ENCODE results near the gene DMC1. TPM values are rescaled to one million over a fixed set of nuclear protein-coding genes. Genes with fewer than 3 reads are reported as not detected.

Gene DMC1
- total RNA-seq, 1 donor = 3.3 TPM

- Histone ChIP-seq H3K4me3 (ENCODE audit: insufficient read depth, low read length) (no peak overlapping the region), H3K79me2 (ENCODE audit: insufficient read depth, low read length) (no peaks in the 10 kb centered on the region), H3K4me2 (ENCODE audit: insufficient read depth, low read length) (no peak overlapping the region), H2AFZ (ENCODE audit: low read length) (no peak overlapping the region), H3K36me3 (ENCODE audit: insufficient read depth, low read length) (no peaks in the 10 kb centered on the region), H3K27ac (ENCODE audit: low read depth, low read length) (no peak overlapping the region), H4K20me1 (ENCODE audit: insufficient read depth, low read length) (no peaks in the 10 kb centered on the region), H3K4me1 (ENCODE audit: insufficient read depth, low read length) (no peaks in the 10 kb centered on the region), H3K27me3 (ENCODE audit: insufficient read depth, low read length) (no peaks in the 10 kb centered on the region), H3K9me3 (ENCODE audit: low read depth, low read length) (no peaks in the 10 kb centered on the region)
- no peak for DNase-seq (ENCODE audit: insufficient read length, low spot score, missing footprints)
- no peak for TF ChIP-seq CTCF (IDR thresholded peaks at IDR 0.05; ENCODE audit: extremely low read depth, low read depth, low read length)
Measured at GRCh38 chr22:38614332-38615063, 44.5 kb upstream of the DMC1 start.

GRCh38 chr22:38613588-38613987 is 43.6 kb upstream of the DMC1 start:
- no peaks in the 10 kb centered on the region for H3K36me3 ChIP-seq (ENCODE audit: insufficient read depth, low read length)

GRCh38 chr22:38612217-38613006 is 42.4 kb upstream of the DMC1 start:
- no peaks in the 10 kb centered on the region for H3K36me3 ChIP-seq (ENCODE audit: insufficient read depth, low read length)
- no peaks in the 10 kb centered on the region for H3K27me3 ChIP-seq (ENCODE audit: insufficient read depth, low read length)
- TF ChIP-seq CTCF (IDR thresholded peaks at IDR 0.05; ENCODE audit: extremely low read depth, low read depth, low read length) = no peak
- H2AFZ ChIP-seq (ENCODE audit: low read length) = no peak overlapping the region
- H4K20me1 ChIP-seq (ENCODE audit: insufficient read depth, low read length) = no peaks in the 10 kb centered on the region
- H3K27ac ChIP-seq (ENCODE audit: low read depth, low read length) = no peak overlapping the region
- H3K9me3 ChIP-seq (ENCODE audit: low read depth, low read length) = no peaks in the 10 kb centered on the region
- H3K4me2 ChIP-seq (ENCODE audit: insufficient read depth, low read length) = no peak overlapping the region
- no peak overlapping the region for H3K4me3 ChIP-seq (ENCODE audit: insufficient read depth, low read length)
- H3K4me1 ChIP-seq (ENCODE audit: insufficient read depth, low read length) = no peaks in the 10 kb centered on the region
- H3K79me2 ChIP-seq (ENCODE audit: insufficient read depth, low read length) = no peaks in the 10 kb centered on the region
- no peak for DNase-seq (ENCODE audit: insufficient read length, low spot score, missing footprints)

More at GRCh38 chr22:38613588-38613987, 43.6 kb upstream of the DMC1 start:
- Histone ChIP-seq H3K4me1 (ENCODE audit: insufficient read depth, low read length) (no peaks in the 10 kb centered on the region), H2AFZ (ENCODE audit: low read length) (no peak overlapping the region), H3K9me3 (ENCODE audit: low read depth, low read length) (no peaks in the 10 kb centered on the region), H3K27me3 (ENCODE audit: insufficient read depth, low read length) (no peaks in the 10 kb centered on the region), H3K4me3 (ENCODE audit: insufficient read depth, low read length) (no peak overlapping the region), H4K20me1 (ENCODE audit: insufficient read depth, low read length) (no peaks in the 10 kb centered on the region), H3K27ac (ENCODE audit: low read depth, low read length) (no peak overlapping the region), H3K79me2 (ENCODE audit: insufficient read depth, low read length) (no peaks in the 10 kb centered on the region), H3K4me2 (ENCODE audit: insufficient read depth, low read length) (no peak overlapping the region)
- no peak for DNase-seq (ENCODE audit: insufficient read length, low spot score, missing footprints)
- TF ChIP-seq CTCF (IDR thresholded peaks at IDR 0.05; ENCODE audit: extremely low read depth, low read depth, low read length) = no peak

- Histone ChIP-seq H3K4me1 (ENCODE audit: insufficient read depth, low read length) (peaks cover 2% of the 10 kb centered on the region), H4K20me1 (ENCODE audit: insufficient read depth, low read length) (no peaks in the 10 kb centered on the region), H2AFZ (ENCODE audit: low read length) (no peak overlapping the region), H3K79me2 (ENCODE audit: insufficient read depth, low read length) (no peaks in the 10 kb centered on the region), H3K4me3 (ENCODE audit: insufficient read depth, low read length) (no peak overlapping the region), H3K36me3 (ENCODE audit: insufficient read depth, low read length) (no peaks in the 10 kb centered on the region), H3K4me2 (ENCODE audit: insufficient read depth, low read length) (no peak overlapping the region), H3K27me3 (ENCODE audit: insufficient read depth, low read length) (no peaks in the 10 kb centered on the region), H3K27ac (ENCODE audit: low read depth, low read length) (no peak overlapping the region), H3K9me3 (ENCODE audit: low read depth, low read length) (no peaks in the 10 kb centered on the region)
- no peak for DNase-seq (ENCODE audit: insufficient read length, low spot score, missing footprints)
- no peak for TF ChIP-seq CTCF (IDR thresholded peaks at IDR 0.05; ENCODE audit: extremely low read depth, low read depth, low read length)
Measured at GRCh38 chr22:38611559-38611958, 41.6 kb upstream of the DMC1 start.

Data from osteoblast (primary cell).